BLaER1 treated with 17β-estradiol and CSF1 and Interleukin-3, amounts not matched to agents 10 nM and 100 nM (cell line): ENCODE measurements around the gene SMPD4.
"Not testable (repeated sequence)": the region's sequence is repeated elsewhere in the genome, so short reads cannot be mapped to it uniquely, and the experiment has no call there.

Experiments used
- H3K27ac ChIP-seq, 11 experiments: shearing (Covaris generic); formaldehyde crosslinking; 2 replicates each; pipeline ENCODE4 v1.8.1; 2022
- H3K27me3 ChIP-seq, 11 experiments: shearing (Covaris generic); formaldehyde crosslinking; 2 replicates each; pipeline ENCODE4 v1.8.1; 2022
- H3K36me3 ChIP-seq, 11 experiments: shearing (Covaris generic); formaldehyde crosslinking; 2 replicates each; pipeline ENCODE4 v1.8.1; 2022
- H3K4me1 ChIP-seq, 10 experiments: shearing (Covaris generic); formaldehyde crosslinking; 2 replicates each; pipeline ENCODE4 v1.8.1; 2022
- H3K4me2 ChIP-seq, 11 experiments: shearing (Covaris generic); formaldehyde crosslinking; 2 replicates each; pipeline ENCODE4 v1.8.1; 2022
- H3K4me3 ChIP-seq, 10 experiments: shearing (Covaris generic); formaldehyde crosslinking; 2 replicates each; pipeline ENCODE4 v1.8.1; 2022
- H3K9ac ChIP-seq, 11 experiments: shearing (Covaris generic); formaldehyde crosslinking; 2 replicates each; pipeline ENCODE4 v1.8.1; 2022
- H3K9me3 ChIP-seq, 11 experiments: shearing (Covaris generic); formaldehyde crosslinking; replicated peaks in 1 of 11; 2 replicates each; pipeline ENCODE4 v1.8.1; 2022
- H4K20me1 ChIP-seq, 11 experiments: shearing (Covaris generic); formaldehyde crosslinking; 2 replicates each; pipeline ENCODE4 v1.8.1; 2022
- Cebpa-rat ChIP-seq, 11 experiments: shearing (Covaris generic); IDR thresholded peaks; 2 replicates each; pipeline ENCODE4 v1.8.1; 2022

Gene SMPD4

GRCh38 chr2:130198343-130198742 is 16.9 kb upstream of the SMPD4 start, which contains the start of gene TUBA3E:
Gene TUBA3E, minus strand, starts transcription at chr2:130198439. Its CDS starts 79 bp downstream, at chr2:130198360.
- Histone ChIP-seq H3K4me3 (no peak within 1 kb of the TSS), H3K9me3 (peaks cover 0 to 4% (median 0%) of the 10 kb centered on the region in 11 experiments; a peak in 2 of 22 replicates), H3K27ac (no peak within 1 kb of the TSS), H3K4me1 (peaks cover 0 to 5% (median 0%) of the 10 kb centered on the region in 10 experiments; a peak in 2 of 20 replicates), H4K20me1 (no peaks in the 10 kb centered on the region), H3K9ac (no peak within 1 kb of the TSS), H3K4me2 (no peak within 1 kb of the TSS), H3K36me3 (no peaks in the 10 kb centered on the region), H3K27me3 (no peaks in the 10 kb centered on the region)
- no peak for TF ChIP-seq Cebpa-rat (IDR thresholded peaks at IDR 0.05)

GRCh38 chr2:130196052-130196451 is 14.7 kb upstream of the SMPD4 start:
- not testable (repeated sequence) for H3K9me3 ChIP-seq, H3K36me3 ChIP-seq, H3K4me3 ChIP-seq, H3K9ac ChIP-seq, H4K20me1 ChIP-seq, H3K27me3 ChIP-seq, H3K4me2 ChIP-seq, H3K27ac ChIP-seq, H3K4me1 ChIP-seq

GRCh38 chr2:130195089-130195635 is 13.8 kb upstream of the SMPD4 start:
- not testable (repeated sequence) for H3K4me2 ChIP-seq, H3K4me1 ChIP-seq, H3K9me3 ChIP-seq, H3K9ac ChIP-seq, H3K27me3 ChIP-seq, H3K27ac ChIP-seq, H3K4me3 ChIP-seq
- Histone ChIP-seq H4K20me1 (peaks cover 0 to 17% (median 3%) of the 10 kb centered on the region in 11 experiments; a peak in 8 of 22 replicates), H3K36me3 (peaks cover 4 to 18% (median 15%) of the 10 kb centered on the region in 11 experiments)

- Histone ChIP-seq H3K36me3 (peaks cover 4 to 31% (median 22%) of the 10 kb centered on the region in 11 experiments), H4K20me1 (peaks cover 0 to 30% (median 12%) of the 10 kb centered on the region in 11 experiments; a peak in 12 of 22 replicates)
- H3K4me3 ChIP-seq, H3K27me3 ChIP-seq, H3K9me3 ChIP-seq, H3K27ac ChIP-seq, H3K4me2 ChIP-seq, H3K9ac ChIP-seq, H3K4me1 ChIP-seq: not testable (repeated sequence)
Observed at GRCh38 chr2:130193824-130194223, 12.4 kb upstream of the SMPD4 start.

- H3K9me3 ChIP-seq, H3K9ac ChIP-seq, H3K27ac ChIP-seq, H3K27me3 ChIP-seq, H3K4me2 ChIP-seq, H3K4me3 ChIP-seq, H3K4me1 ChIP-seq: not testable (repeated sequence)
- Histone ChIP-seq H4K20me1 (peaks cover 3 to 43% (median 17%) of the 10 kb centered on the region in 11 experiments; a peak in 17 of 22 replicates), H3K36me3 (peaks cover 4 to 41% (median 25%) of the 10 kb centered on the region in 11 experiments)
Observed at GRCh38 chr2:130192451-130192850, 11.0 kb upstream of the SMPD4 start.

GRCh38 chr2:130191319-130191718 is 9.9 kb upstream of the SMPD4 start:
- H3K4me3 ChIP-seq: not testable (repeated sequence)
- peaks cover 4 to 51% (median 30%) of the 10 kb centered on the region in 11 experiments for H3K36me3 ChIP-seq

GRCh38 chr2:130190237-130190636 is 8.8 kb upstream of the SMPD4 start:
- Histone ChIP-seq H3K9ac (no peak overlapping the region), H3K27ac (no peak overlapping the region), H3K4me3 (no peak overlapping the region), H3K27me3 (no peaks in the 10 kb centered on the region), H4K20me1 (peaks cover 10 to 65% (median 35%) of the 10 kb centered on the region in 11 experiments; a peak in 20 of 22 replicates), H3K9me3 (no peaks in the 10 kb centered on the region), H3K36me3 (peaks cover 10 to 59% (median 34%) of the 10 kb centered on the region in 11 experiments), H3K4me1 (peaks cover 0 to 26% (median 16%) of the 10 kb centered on the region in 10 experiments; a peak in 13 of 20 replicates), H3K4me2 (no peak overlapping the region)
- no peak for TF ChIP-seq Cebpa-rat (IDR thresholded peaks at IDR 0.05)

More at GRCh38 chr2:130191319-130191718, 9.9 kb upstream of the SMPD4 start:
- peaks cover 5 to 55% (median 28%) of the 10 kb centered on the region in 11 experiments; a peak in 18 of 22 replicates for H4K20me1 ChIP-seq
- H3K9ac ChIP-seq, H3K27ac ChIP-seq, H3K4me2 ChIP-seq, H3K27me3 ChIP-seq, H3K9me3 ChIP-seq: not testable (repeated sequence)
- peaks cover 0 to 18% (median 8%) of the 10 kb centered on the region in 10 experiments; a peak in 12 of 20 replicates for H3K4me1 ChIP-seq

- H3K4me2 ChIP-seq, H3K9me3 ChIP-seq, H3K9ac ChIP-seq, H3K4me3 ChIP-seq, H3K27ac ChIP-seq, H3K27me3 ChIP-seq: not testable (repeated sequence)
- Histone ChIP-seq H3K36me3 (peaks cover 19 to 68% (median 38%) of the 10 kb centered on the region in 11 experiments), H4K20me1 (peaks cover 10 to 77% (median 43%) of the 10 kb centered on the region in 11 experiments; a peak in 20 of 22 replicates), H3K4me1 (peaks cover 8 to 35% (median 25%) of the 10 kb centered on the region in 10 experiments)
Observed at GRCh38 chr2:130188958-130189357, 7.6 kb upstream of the SMPD4 start.

- H3K36me3 ChIP-seq: peaks cover 19 to 72% (median 39%) of the 10 kb centered on the region in 11 experiments
- H4K20me1 ChIP-seq: peaks cover 10 to 83% (median 50%) of the 10 kb centered on the region in 11 experiments; a peak in 20 of 22 replicates
- H3K9ac ChIP-seq, H3K4me3 ChIP-seq, H3K27me3 ChIP-seq, H3K9me3 ChIP-seq: not testable (repeated sequence)
- 0 out of 22 replicates have a peak overlapping the region, but pooled peaks of 2 of the 11 experiments have one; percentile 14 to 19 for H3K27ac ChIP-seq
- peak overlapping the region in 3 of 11 experiments; percentile 21 to 34 (median 25); a peak in 3 of 22 replicates for H3K4me2 ChIP-seq
- peaks cover 16 to 44% (median 32%) of the 10 kb centered on the region in 10 experiments for H3K4me1 ChIP-seq
Observed at GRCh38 chr2:130187859-130188792, 6.7 kb upstream of the SMPD4 start.
